ENCODE measurements around the gene ST8SIA4.

- TF ChIP-seq CTCF (IDR thresholded peaks at IDR 0.05) (no peak), POLR2A (IDR thresholded peaks at IDR 0.05) (no peak)
Observed at GRCh38 chr5:100904259-100904861, 1.3 kb upstream of the ST8SIA4 start.
